ENCODE measurements around the gene SEMA5A. TPM values are rescaled to one million over a fixed set of nuclear protein-coding genes. Genes with fewer than 3 reads are reported as not detected.

The SEMA5A gene
- total and polyA plus RNA-seq, 2 of the 8 experiments (the other 6 are each of a cell fraction or from before 2014, with no cell fraction given): 5.3 to 8.9 TPM

- Histone ChIP-seq H4K5ac (ENCODE audit: insufficient read length, low read depth, low read length) (no peak overlapping the region), H3K23me2 (ENCODE audit: low read depth, low read length) (no peaks in the 10 kb centered on the region), H2AFZ (ENCODE audit: low read length) (no peak overlapping the region), H4K8ac (ENCODE audit: extremely low read depth, insufficient read depth, low read length) (no peak overlapping the region), H4K91ac (replicated peaks; ENCODE audit: insufficient read length, low read length) (no peak overlapping the region), H2BK120ac (replicated peaks; ENCODE audit: low read depth, low read length) (no peak overlapping the region), H3K27ac (ENCODE audit: low read depth, low read length) (no peak overlapping the region), H3K4ac (replicated peaks; ENCODE audit: insufficient read length, low read depth, low read length) (peak overlapping the region; percentile 65), H2BK5ac (ENCODE audit: low read depth, low read length) (no peak overlapping the region), H3K27me3 (replicated peaks in 1 of 4; ENCODE audit: control insufficient read depth in 3 of 4, extremely low read depth in 1 of 4, insufficient read depth in 3 of 4, low read length in 3 of 4) (no peaks in the 10 kb centered on the region), H3K4me3 (ENCODE audit: extremely low read depth in 1 of 4, insufficient read depth in 2 of 4, low read depth in 3 of 4, low read length in 4 of 4) (no peak overlapping the region), H3K4me1 (replicated peaks in 1 of 4; ENCODE audit: control insufficient read depth in 3 of 4, insufficient read depth in 4 of 4, low read length in 3 of 4) (peaks cover 0 to 2% (median under 1%) of the 10 kb centered on the region in 4 experiments; a peak in 1 of 7 replicates), H3K4me2 (ENCODE audit: insufficient read depth in 1 of 2, low read depth in 2 of 2, low read length in 2 of 2) (no peak overlapping the region), H2BK12ac (ENCODE audit: low read depth, low read length) (no peak overlapping the region), H3K23ac (ENCODE audit: insufficient read length) (no peak overlapping the region), H2BK20ac (ENCODE audit: low read length) (no peak overlapping the region), H3K14ac (ENCODE audit: insufficient read length) (no peak overlapping the region), H3K56ac (replicated peaks; ENCODE audit: insufficient read length, low read depth, low read length) (no peak overlapping the region), H2BK15ac (ENCODE audit: low read length) (no peak overlapping the region), H3K79me1 (ENCODE audit: low read depth, low read length) (no peaks in the 10 kb centered on the region), H3K9ac (replicated peaks in 1 of 4; ENCODE audit: extremely low read depth in 1 of 4, low read depth in 3 of 4, low read length in 3 of 4) (no peak overlapping the region), H3K36me3 (ENCODE audit: control insufficient read depth in 2 of 4, insufficient read depth in 4 of 4, low read length in 3 of 4) (no peaks in the 10 kb centered on the region), H4K20me1 (replicated peaks in 1 of 2; ENCODE audit: control insufficient read depth in 1 of 2, insufficient read depth in 2 of 2, low read length in 2 of 2) (no peaks in the 10 kb centered on the region), H3K18ac (ENCODE audit: extremely low read depth, low read length) (no peak overlapping the region), H3K9me3 (ENCODE audit: insufficient read depth in 2 of 2, low read depth in 1 of 2, low read length in 1 of 2) (no peaks in the 10 kb centered on the region), H2AK5ac (ENCODE audit: low read depth, low read length) (no peak overlapping the region), H3K79me2 (ENCODE audit: control insufficient read depth in 1 of 2, insufficient read depth in 2 of 2, low read length in 2 of 2) (no peaks in the 10 kb centered on the region)
- POLR2A ChIA-PET (ENCODE audit: partially characterized antibody): no interaction called here
- CTCF ChIA-PET (ENCODE audit: partially characterized antibody): interaction anchor here (1.5 kb wide), 1 partner anchor 18 kb away, joined by 3 read pairs; no protein-coding TSS in a partner anchor
- 93% methylated on average over 13 of the region's 13 CpGs; no CpG with 5 or more reads in 1 of the 2 experiments for WGBS, 2 experiments (ENCODE audit: extremely low coverage in 1 of 2, insufficient coverage in 1 of 2, insufficient read length in 1 of 2, insufficient replicate concordance in 2 of 2, low coverage in 1 of 2, low lambda C conversion rate in 2 of 2, missing lambda C conversion rate in 1 of 2)
- DNase-seq (ENCODE audit: low read depth in 1 of 2, low spot score in 2 of 2): no peak
- FAIRE-seq: no peak
- TF ChIP-seq CHD2 (IDR thresholded peaks at IDR 0.05; ENCODE audit: low read length) (no peak), SIRT6 (IDR thresholded peaks at IDR 0.05; ENCODE audit: low read length) (no peak), SRF (IDR thresholded peaks at IDR 0.05; ENCODE audit: low read depth, low read length) (no peak), MAFK (IDR thresholded peaks at IDR 0.05; ENCODE audit: low read depth, low read length) (no peak), EGR1 (IDR thresholded peaks at IDR 0.05; ENCODE audit: borderline replicate concordance, low read depth, low read length) (no peak), RFX5 (IDR thresholded peaks at IDR 0.05; ENCODE audit: borderline replicate concordance, low read depth, low read length) (no peak), ZNF274 (IDR thresholded peaks at IDR 0.05; ENCODE audit: borderline replicate concordance, extremely low read depth, low read length) (no peak), HDAC2 (IDR thresholded peaks at IDR 0.05; ENCODE audit: borderline replicate concordance in 1 of 2, low read depth in 2 of 2, low read length in 2 of 2) (no peak), CBX5 (IDR thresholded peaks at IDR 0.05; ENCODE audit: low read depth, low read length) (no peak)
- TF ChIP-seq, protein P1, sequence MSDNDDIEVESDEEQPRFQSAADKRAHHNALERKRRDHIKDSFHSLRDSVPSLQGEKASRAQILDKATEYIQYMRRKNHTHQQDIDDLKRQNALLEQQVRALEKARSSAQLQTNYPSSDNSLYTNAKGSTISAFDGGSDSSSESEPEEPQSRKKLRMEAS (IDR thresholded peaks at IDR 0.05): no peak
These were observed 78.4 kb downstream of the SEMA5A start for GRCh38 chr5:9467199-9468059.

Measured in H1 (cell line).